ENCODE measurements around the gene ATF2.

ATF2 gene

DNA sequence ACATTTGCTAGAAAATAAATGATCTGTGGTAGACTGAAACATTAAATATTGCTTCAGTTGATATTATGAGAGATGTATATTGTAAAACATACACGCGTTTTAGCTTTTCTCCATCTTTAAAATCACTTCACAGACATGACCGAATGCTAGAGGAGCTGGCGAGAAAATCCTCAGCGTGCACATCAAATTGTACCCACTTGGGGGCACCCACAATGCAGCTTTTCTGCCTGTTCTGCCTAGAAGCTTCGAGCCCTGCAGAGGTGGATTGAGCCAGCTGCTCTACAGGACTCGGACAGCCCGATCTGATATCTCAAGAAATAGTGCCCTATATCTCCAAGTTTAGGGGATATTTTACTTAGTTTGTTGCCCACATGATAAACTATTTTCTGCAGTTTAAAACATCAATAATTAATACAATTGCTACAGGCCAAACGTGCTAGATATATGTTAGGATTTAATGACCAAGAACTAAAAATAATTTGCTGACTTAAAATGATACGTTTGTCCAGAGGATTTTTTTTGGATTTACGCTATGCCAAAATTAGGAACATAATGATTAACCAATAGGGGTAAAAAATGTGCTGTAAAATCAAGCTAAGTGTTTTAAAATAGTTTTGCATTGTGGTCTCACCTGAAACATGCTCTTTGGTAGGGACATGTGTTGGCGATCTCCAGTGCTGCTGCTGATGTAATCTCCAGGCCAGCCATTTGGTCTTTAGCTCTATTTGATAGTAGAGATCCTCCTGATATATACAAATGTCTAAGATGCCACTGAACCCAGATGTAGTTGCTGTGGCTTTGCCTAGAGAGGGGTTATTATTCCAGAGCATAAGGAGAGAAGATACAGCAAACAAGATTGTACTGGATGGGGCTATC, 35.9 kb upstream of the ATF2 start:
- no peak overlapping the region for H2AFZ ChIP-seq (ENCODE audit: low read depth)

DNA sequence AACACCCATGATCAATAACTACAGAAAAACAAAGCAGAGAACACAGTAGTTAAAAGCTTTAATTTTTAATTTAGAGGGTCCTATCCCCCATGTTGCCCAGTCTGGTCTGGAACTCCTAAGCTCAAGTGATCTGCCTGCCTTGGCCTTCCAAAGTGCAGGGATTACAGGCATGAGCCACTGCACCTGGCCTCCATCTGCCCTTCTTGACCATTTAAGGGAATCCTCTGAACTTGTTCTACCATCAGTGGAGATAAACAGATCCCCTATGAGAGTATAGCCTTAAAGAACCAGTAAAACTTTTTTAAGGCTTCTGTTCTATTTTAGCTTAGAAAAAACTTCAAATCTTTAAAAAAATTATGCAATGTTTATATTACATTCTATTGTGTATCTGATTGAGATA, 27.0 kb upstream of the ATF2 start:
- Histone ChIP-seq H3K27me3 (ENCODE audit: insufficient read depth, low read depth) (no peaks in the 10 kb centered on the region), H2AFZ (ENCODE audit: low read depth) (no peak overlapping the region), H3K27ac (no peak overlapping the region), H3K79me2 (ENCODE audit: insufficient read depth, low read depth) (no peaks in the 10 kb centered on the region), H3K9ac (no peak overlapping the region), H3K4me2 (no peak overlapping the region), H3K36me3 (ENCODE audit: insufficient read depth) (no peaks in the 10 kb centered on the region), H4K20me1 (ENCODE audit: insufficient read depth) (no peaks in the 10 kb centered on the region), H3K4me1 (ENCODE audit: low read depth, poor library complexity, severe bottlenecking) (no peaks in the 10 kb centered on the region), H3K4me3 (IDR thresholded peaks at IDR 0.05; ENCODE audit: insufficient read depth, low read depth, low read length) (no peak overlapping the region)
- TF ChIP-seq, protein P1, sequence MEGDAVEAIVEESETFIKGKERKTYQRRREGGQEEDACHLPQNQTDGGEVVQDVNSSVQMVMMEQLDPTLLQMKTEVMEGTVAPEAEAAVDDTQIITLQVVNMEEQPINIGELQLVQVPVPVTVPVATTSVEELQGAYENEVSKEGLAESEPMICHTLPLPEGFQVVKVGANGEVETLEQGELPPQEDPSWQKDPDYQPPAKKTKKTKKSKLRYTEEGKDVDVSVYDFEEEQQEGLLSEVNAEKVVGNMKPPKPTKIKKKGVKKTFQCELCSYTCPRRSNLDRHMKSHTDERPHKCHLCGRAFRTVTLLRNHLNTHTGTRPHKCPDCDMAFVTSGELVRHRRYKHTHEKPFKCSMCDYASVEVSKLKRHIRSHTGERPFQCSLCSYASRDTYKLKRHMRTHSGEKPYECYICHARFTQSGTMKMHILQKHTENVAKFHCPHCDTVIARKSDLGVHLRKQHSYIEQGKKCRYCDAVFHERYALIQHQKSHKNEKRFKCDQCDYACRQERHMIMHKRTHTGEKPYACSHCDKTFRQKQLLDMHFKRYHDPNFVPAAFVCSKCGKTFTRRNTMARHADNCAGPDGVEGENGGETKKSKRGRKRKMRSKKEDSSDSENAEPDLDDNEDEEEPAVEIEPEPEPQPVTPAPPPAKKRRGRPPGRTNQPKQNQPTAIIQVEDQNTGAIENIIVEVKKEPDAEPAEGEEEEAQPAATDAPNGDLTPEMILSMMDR (conservative IDR thresholded peaks at IDR 0.05; ENCODE audit: low read depth, low read length) = no peak

More for the DNA sequence above, 35.9 kb upstream of the ATF2 start:
- Histone ChIP-seq H3K36me3 (ENCODE audit: insufficient read depth) (no peaks in the 10 kb centered on the region), H3K4me2 (no peak overlapping the region), H3K4me3 (IDR thresholded peaks at IDR 0.05; ENCODE audit: insufficient read depth, low read depth, low read length) (no peak overlapping the region), H3K9ac (no peak overlapping the region), H3K4me1 (ENCODE audit: low read depth, poor library complexity, severe bottlenecking) (peaks cover 25% of the 10 kb centered on the region), H3K79me2 (ENCODE audit: insufficient read depth, low read depth) (no peaks in the 10 kb centered on the region), H3K27ac (no peak overlapping the region), H4K20me1 (ENCODE audit: insufficient read depth) (no peaks in the 10 kb centered on the region), H3K27me3 (ENCODE audit: insufficient read depth, low read depth) (no peaks in the 10 kb centered on the region)
- TF ChIP-seq, protein P1 (conservative IDR thresholded peaks at IDR 0.05; ENCODE audit: low read depth, low read length) = peak; percentile 50

DNA sequence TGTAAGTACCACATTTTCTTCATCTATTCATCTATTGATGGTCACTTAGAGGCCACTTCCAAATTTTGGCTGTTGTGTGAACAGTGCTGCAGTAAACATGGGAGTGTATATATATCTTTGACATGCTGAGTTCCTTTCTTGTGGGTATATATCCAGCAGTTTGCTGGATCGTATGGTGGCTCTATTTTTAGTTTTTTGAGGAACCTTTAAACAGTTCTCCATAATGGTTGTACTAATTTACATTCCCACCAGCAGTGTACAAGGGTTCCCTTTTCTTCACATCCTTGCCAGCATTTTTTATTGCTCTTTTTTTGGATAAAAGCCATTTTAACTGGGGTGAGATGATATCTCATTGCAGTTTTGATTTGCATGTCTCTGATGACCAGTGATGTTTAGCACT, 20.8 kb upstream of the ATF2 start:
- Histone ChIP-seq H3K4me1 (ENCODE audit: low read depth, poor library complexity, severe bottlenecking) (peaks cover 5% of the 10 kb centered on the region), H2AFZ (ENCODE audit: low read depth) (no peak overlapping the region), H3K79me2 (ENCODE audit: insufficient read depth, low read depth) (no peaks in the 10 kb centered on the region), H4K20me1 (ENCODE audit: insufficient read depth) (no peaks in the 10 kb centered on the region), H3K27me3 (ENCODE audit: insufficient read depth, low read depth) (no peaks in the 10 kb centered on the region), H3K4me2 (no peak overlapping the region), H3K36me3 (ENCODE audit: insufficient read depth) (no peaks in the 10 kb centered on the region), H3K4me3 (IDR thresholded peaks at IDR 0.05; ENCODE audit: insufficient read depth, low read depth, low read length) (no peak overlapping the region), H3K27ac (no peak overlapping the region), H3K9ac (no peak overlapping the region)
- TF ChIP-seq, protein P1 (conservative IDR thresholded peaks at IDR 0.05; ENCODE audit: low read depth, low read length) = no peak

DNA sequence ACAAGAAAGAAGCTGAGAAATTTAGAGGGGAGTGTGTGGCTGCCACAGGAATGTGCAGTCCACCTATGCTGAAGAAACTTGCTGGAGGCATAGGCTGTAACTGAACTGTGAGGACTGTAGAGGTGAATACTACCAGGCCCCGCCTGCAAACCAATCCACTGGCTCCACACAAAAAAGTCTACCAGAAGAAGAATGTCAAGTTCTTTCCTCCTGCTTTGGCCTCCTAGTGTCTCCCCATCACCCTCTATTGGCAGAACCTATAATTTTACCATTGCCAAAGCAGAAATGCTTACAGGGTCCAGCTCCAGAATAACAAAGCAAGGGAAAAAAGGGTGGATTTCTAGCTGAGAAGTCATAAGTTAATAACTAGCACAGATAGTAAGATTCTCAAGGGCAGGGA, 19.4 kb upstream of the ATF2 start:
- H3K79me2 ChIP-seq (ENCODE audit: insufficient read depth, low read depth) = no peaks in the 10 kb centered on the region
- no peaks in the 10 kb centered on the region for H3K27me3 ChIP-seq (ENCODE audit: insufficient read depth, low read depth)
- H4K20me1 ChIP-seq (ENCODE audit: insufficient read depth) = no peaks in the 10 kb centered on the region
- H3K4me1 ChIP-seq (ENCODE audit: low read depth, poor library complexity, severe bottlenecking) = peaks cover 6% of the 10 kb centered on the region
- H3K36me3 ChIP-seq (ENCODE audit: insufficient read depth) = no peaks in the 10 kb centered on the region
- no peak overlapping the region for H3K4me2 ChIP-seq
- no peak overlapping the region; the same call in 1 of the 2 replicates for H2AFZ ChIP-seq (ENCODE audit: low read depth)
- H3K4me3 ChIP-seq (IDR thresholded peaks at IDR 0.05; ENCODE audit: insufficient read depth, low read depth, low read length) = no peak overlapping the region
- TF ChIP-seq, protein P1 (conservative IDR thresholded peaks at IDR 0.05; ENCODE audit: low read depth, low read length) = peak; percentile 56
- no peak overlapping the region for H3K27ac ChIP-seq
- H3K9ac ChIP-seq = no peak overlapping the region

All from KMS-11 (cell line).